HG03565 (cell line): Measurements from ENCODE around the gene HDAC8.
"Not testable (repeated sequence)": the region's sequence is repeated elsewhere in the genome, so short reads cannot be mapped to it uniquely, and the experiment has no call there.

ENCODE experiments used
- ATAC-seq: cut with Tn5 transposase; IDR thresholded peaks from one replicate; pipeline ENCODE4 v1.9.1; 2021; ENCODE audit warnings: mild to moderate bottlenecking, moderate library complexity; ENCODE audit not compliant: unreplicated experiment

Gene HDAC8

DNA sequence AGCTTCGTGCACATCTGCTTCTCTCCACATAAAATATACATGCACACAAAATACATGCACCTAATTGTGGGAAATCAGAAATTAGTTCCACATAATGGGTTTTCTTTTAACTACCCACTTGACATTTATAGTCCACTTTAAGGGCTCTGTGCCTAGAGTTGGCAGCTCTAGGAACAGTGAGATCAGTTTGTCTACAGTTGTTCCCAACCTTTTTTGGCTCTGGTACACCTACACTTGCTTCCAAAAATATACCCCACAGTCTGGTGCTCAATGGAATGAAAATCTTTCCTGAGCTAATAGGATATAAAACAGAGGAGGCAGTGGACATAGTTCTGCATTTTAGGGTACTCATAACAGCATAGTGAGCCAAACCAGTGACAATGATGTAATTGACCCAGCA is 36.1 kb downstream of the HDAC8 start:
- no peak for ATAC-seq

DNA sequence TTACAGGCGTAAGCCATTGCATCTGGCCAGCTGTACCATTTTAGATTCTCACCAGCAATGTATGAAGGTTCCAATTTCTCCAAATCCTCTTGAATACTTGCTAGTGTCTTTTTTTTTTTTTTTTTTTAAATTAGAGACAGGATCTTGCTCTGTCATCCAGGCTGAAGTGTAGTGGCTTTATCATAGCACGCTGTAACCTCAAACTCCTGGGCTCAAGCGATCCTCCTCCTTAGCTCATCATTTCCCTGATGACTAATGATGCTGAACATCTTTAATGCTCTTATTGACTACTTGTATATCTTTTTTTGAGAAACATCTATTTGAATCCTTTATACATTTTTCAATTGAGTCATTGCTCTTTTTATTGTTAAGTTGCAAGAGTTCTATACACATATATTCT is 40.3 kb downstream of the HDAC8 start:
- no peak for ATAC-seq

DNA sequence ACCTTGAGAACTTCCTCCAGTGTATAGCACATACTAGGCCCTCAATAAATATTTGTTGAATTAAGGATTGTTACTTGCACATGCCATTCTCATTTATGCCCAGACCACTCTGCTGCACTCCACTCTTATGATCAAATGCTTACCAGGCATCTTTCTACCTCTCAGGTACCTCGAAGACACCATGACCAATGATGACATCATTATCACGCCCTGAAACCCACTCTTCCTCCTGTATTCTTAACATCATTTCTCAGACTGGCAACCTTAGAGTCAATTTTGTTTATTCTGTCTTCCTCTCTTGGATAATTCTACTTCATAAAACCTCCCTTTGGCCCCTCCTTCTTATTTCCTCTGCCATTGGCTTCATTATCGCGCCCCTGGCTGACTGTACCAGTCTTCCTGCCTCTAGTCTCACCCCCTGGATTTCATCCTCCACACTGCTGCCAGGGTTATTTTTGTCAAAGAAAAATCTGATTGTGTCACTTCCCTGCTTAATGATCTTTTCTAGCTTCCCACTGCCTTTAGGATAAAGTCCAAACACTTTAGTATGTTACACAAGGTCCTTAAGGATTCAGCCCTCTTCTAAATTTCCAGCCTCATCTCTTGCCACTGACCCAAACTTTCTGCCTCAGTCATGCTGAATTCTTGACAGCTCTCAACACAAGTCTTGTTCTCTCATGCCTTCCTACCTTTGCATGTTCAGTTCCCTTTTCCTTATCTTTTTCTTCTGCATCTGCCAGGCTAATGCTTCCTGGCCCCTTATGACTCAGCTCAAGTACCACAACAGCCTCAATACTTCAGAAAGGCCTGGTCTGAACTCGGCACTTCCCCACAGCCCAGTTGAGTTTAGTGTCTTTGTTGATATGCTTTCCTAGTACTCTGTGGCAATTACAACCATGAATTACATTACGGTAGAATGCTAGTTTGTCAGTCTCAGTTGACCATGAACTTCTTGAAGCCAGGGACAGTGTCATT is 45.8 kb downstream of the HDAC8 start:
- ATAC-seq, result no peak

- no peak for ATAC-seq
These were observed 73.9 kb downstream of the HDAC8 start for GRCh38 chrX:72498782-72499181.

- no peak for ATAC-seq
These were observed 77.6 kb downstream of the HDAC8 start for GRCh38 chrX:72495046-72495445.

DNA sequence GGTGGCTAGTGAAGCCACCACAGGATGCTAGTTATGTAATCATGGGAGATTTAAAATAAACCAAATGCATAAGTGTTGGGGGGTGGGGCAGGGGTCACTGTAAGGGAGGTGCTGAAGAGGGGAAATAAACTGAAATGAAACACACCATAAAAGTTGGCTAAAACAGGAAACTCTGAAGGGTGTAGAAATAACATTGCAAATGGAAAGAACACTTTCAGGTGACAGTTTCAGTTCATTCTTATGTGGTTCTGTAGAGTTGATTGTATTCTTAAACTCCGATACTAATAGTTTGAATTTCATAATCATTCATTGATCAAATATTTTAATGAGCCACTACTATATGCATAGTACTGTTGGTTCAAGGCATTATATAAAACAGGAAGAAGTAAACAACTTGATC is 80.1 kb downstream of the HDAC8 start:
- ATAC-seq, result peak; percentile 64

- not testable (repeated sequence) for ATAC-seq
These were observed 82.4 kb downstream of the HDAC8 start for GRCh38 chrX:72490221-72490620.

- no peak for ATAC-seq
These were observed 85.0 kb downstream of the HDAC8 start for GRCh38 chrX:72487661-72488060.

GRCh38 chrX:72479324-72480274 is 93.0 kb downstream of the HDAC8 start:
- ATAC-seq, result no peak

DNA sequence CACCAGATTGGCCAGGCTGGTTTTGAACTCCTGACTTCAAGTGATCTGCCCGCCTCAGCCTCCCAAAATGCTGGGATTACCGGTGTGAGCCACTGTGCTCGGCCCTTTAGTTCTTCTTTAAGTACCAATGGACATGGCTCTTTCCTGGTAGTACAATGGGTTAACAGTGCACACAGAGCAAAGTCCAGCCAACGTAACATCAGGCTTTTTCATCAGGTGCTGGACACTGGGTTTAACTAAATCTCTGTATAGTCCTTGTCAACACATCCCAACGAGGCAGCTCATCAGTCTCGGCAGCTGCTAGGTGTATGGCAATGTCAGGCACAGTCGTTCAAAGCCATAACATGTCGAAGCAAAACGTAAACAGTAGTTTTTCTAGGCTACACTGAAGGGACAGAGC is 93.8 kb downstream of the HDAC8 start:
- no peak for ATAC-seq

DNA sequence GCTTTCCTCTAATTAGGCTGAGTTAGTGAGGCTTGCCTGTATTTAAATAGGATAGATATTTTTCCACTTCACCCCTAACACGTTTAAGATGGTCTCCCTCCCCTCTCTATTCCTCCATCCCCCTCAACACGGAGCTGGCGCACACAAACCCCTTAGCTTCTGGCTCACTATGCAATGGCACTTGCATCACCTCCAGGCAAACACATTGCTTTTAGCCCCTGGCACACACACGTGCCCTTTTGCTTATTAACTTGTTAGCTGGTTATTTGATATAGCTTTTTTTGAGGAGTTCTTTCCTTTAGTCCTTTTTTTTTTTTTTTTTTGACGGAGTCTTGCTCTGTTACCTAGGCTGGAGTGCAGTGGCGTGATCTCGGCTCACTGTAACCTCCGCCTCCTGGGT is 94.3 kb downstream of the HDAC8 start:
- ATAC-seq, result no peak

DNA sequence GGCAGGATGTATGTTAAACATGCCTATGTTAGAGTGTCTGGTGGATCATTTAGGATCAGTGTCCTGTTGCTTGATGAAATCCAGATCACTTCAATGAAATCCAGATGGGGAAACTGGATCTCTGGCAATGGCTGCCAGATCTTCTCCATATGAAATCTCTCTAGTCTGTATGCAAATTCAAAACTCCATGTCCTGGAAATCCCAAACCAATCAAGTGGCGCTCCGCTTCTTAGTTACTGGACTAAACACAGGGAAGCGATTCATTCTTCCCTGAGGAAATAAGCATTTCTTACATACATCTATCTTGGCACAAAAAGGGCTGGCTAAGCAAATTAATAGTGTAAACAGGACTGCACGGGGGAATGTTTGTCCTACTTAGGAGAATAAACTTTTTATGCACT is 94.9 kb downstream of the HDAC8 start:
- ATAC-seq, result no peak

DNA sequence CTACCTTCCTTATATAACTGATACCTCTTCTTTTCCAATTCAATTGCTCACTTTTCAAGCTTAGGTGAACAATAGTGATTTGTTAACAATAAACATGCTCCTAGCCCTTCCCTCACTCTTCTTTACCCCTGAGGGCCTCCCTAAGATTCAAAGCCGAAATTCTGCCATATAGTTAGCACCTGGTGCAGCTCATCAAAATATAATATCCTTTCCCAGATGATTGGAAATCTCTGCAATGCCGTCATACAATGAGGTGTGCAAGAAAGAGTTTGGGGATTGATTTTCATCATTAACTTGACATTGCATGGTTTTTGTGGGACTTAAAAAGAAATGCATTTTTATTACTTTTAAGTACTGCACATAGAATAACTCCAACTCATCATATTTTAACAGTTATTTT is 95.3 kb downstream of the HDAC8 start:
- no peak for ATAC-seq

- no peak for ATAC-seq
These were observed 96.5 kb downstream of the HDAC8 start for GRCh38 chrX:72475952-72476668.

DNA sequence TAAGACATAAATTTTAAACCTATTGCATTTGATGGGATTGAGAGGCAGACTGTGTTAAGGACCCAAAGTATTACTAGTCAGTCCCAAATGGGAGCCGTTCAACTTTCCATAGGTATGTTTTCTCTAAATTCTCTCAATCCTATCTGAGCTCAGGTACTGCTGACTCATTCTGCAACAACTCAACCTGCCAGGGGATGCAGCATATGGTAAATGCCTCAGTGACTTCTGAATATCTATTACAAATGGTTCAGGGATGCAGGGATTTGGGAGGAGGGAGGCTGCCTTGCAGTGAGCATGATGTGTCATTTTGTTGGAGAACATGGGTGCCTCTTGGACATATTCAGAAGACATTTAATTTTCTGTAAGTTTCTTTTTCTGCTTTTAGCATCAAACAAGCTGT is 97.3 kb downstream of the HDAC8 start:
- ATAC-seq, result no peak

DNA sequence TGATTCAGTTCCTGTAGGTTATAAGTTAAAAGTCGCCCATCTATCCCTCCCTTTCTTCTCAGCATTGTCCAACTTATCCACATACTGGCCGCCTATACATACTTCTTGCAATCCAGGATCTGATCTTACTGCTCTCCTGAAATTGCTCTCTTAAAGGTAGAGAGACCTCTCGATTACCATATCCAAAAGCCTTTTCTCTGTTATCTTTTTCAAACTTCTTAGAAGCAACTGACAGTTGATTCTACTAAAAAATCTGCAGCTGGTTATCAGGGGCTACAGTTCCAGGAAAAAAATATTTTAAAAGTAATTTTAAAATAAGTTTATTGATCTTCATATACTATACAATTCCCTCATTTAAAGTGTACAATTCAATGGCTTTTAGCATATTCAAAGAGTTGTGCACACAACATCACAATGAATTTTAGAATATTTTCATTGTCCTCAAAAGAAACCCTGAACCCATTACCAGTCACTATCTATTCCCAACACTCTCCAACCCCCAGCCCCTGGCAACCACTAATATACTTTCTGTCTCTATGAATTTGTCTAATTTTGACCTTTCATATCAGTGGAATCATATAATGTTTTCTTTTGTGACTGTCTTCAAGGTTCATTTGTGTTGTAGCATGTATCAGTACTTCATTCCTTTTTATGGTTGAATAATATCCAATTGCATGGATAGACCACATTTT is 102.0 kb downstream of the HDAC8 start:
- no peak for ATAC-seq

- ATAC-seq, result no peak
These were observed 102.5 kb downstream of the HDAC8 start for GRCh38 chrX:72470117-72470516.

DNA sequence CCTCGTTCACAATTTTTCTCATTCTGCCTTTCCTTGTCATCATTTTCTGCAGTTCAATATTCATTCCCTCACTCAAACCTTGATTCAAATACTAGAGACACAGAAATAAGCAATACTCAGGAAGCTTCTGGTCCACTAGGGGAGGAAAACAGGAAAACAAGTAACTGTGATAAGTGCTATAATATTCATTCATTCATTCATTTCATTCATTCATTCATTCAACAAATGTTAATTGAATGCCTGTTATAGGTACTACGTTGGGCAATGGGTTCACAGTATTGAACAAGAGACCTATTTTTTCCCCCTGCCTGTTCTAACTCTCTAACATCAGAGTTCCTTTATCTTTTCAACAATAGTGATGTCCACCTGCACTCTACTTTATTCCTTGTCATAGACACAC is 104.0 kb downstream of the HDAC8 start:
- no peak for ATAC-seq

GRCh38 chrX:72467135-72467534 is 105.5 kb downstream of the HDAC8 start:
- ATAC-seq, result no peak

- no peak for ATAC-seq
These were observed 106.2 kb downstream of the HDAC8 start for GRCh38 chrX:72466493-72466892.
